GM18858 (cell line): Measurements from ENCODE around the gene FRS2.
A peak's percentile ranks its signal among the peaks of the same experiment; 100 is the strongest.

Experiments used
- ATAC-seq: cut with Tn5 transposase; IDR thresholded peaks from one replicate; pipeline ENCODE4 v1.9.1; 2021; ENCODE audit not compliant: unreplicated experiment

The FRS2 gene

GRCh38 chr12:69497308-69498026 lies 27.3 kb downstream of the FRS2 start:
- ATAC-seq = peak; percentile 93

DNA sequence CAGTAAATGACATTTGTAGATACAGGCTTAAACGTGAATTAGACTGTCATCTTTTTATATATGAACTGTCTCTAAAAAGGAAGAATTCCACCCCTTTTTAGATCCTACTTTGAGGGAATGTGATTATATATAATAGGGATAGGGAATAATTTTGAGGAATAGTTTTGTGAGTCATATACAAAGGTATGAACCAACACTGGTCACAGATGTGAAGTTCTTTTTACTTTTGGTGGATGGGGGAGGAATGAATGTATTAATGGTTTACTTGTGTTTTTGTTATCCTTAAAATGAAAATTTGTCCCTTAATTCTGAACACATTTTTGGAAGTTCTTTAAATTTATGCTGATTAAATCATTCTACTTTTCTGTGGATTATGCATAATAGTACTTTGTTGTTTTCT lies 30.4 kb downstream of the FRS2 start:
- no peak for ATAC-seq

- ATAC-seq = no peak
Observed at GRCh38 chr12:69501154-69501895, 31.1 kb downstream of the FRS2 start.

GRCh38 chr12:69502345-69503081 lies 32.3 kb downstream of the FRS2 start:
- no peak for ATAC-seq

- no peak for ATAC-seq
Observed at GRCh38 chr12:69508091-69508490, 37.9 kb downstream of the FRS2 start.

GRCh38 chr12:69508621-69509020 lies 38.4 kb downstream of the FRS2 start:
- no peak for ATAC-seq

DNA sequence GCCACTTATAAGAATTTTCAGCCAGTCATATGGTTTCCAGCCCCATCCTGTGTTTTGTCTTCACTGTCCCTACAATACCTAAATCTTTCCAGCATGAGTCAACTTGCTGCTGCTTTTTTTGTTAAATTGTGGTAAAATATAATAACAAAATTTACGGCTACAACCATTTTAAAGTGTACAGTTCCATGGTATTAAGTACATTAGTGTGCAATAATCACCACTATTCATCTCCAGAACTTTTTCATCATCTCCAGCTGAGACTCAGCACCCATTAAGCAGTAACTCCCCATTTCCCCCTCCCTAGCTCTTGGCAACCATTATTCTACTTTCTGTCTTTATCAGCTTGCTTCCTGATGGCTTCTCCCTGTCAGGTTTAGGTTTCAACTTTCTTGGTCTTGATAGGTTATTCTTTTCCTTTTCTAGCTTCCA lies 39.1 kb downstream of the FRS2 start:
- no peak for ATAC-seq

GRCh38 chr12:69509904-69510827 lies 40.0 kb downstream of the FRS2 start:
- no peak for ATAC-seq

DNA sequence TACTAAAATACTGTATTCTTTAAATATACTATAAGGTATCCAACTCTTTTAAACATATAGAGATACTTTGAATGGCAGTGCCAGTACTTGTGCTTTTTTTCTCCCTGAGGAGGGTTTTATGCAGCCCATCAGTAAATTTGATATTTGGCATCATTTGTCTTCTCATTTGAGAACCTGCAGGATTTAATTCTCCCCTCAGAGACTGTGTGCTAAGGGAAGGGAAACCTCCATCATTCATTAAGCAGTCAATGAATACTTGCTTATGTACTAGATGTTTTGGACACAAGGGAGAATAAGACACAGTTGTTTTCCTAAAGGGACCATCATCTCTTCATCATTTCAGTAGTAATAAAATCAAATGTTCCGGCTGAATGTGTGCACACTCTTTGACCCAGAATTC lies 40.8 kb downstream of the FRS2 start:
- no peak for ATAC-seq

DNA sequence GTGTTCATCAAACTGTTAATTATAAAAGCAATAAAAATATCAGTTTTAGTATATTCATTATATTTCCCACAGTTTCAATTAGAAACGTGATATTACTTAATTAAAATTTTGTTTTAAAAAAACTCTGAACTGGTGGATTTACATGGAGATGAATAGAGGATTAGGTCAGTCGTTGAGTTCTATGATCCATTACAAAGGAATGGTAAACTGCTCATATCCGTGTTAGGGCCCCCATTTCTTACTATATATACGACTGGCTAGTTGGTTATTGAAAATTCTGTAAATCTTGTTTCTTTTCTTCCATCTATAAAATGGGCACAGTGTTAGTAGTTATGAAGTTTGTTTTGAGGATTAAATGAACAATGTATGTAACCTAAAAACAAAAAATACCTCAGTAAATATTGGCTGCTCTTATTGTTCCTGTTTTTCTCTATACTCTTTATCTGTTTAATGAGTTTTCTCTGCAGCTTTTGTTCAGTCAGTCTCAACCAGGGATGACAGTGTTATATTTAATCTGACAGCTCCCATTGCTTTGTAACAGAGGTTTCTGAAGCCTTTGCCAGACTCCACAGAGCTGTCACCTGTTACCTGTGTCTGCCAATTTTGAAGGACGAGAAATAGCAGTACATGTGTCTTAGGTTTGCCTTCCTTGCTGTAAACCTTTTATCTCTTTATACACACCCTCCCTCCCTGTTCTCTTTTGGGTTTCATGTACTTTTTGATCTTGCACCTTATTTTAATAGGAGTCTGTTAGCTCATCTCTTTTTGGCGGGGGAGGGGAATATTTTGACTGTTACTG lies 41.5 kb downstream of the FRS2 start:
- no peak for ATAC-seq

DNA sequence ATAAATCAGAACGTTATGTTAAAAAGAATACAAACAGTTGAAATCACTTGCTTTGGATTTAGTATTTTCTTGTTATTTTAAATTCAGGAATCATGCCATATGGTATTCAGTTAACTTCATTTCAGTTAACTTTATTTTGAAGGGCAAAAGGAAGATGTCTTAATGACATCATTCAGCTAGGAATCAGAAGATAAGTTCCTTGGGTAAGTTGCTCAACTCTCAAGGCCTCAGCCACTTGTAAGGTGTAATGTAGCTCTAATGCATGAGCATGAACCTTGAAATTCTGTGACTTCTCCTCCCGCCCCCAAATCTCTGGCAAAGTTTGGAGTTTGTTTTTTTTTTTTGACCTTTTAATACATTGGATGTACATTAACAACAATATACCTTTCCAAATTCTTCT lies 42.6 kb downstream of the FRS2 start:
- ATAC-seq = no peak

GRCh38 chr12:69513297-69513696 lies 43.1 kb downstream of the FRS2 start:
- ATAC-seq = no peak

DNA sequence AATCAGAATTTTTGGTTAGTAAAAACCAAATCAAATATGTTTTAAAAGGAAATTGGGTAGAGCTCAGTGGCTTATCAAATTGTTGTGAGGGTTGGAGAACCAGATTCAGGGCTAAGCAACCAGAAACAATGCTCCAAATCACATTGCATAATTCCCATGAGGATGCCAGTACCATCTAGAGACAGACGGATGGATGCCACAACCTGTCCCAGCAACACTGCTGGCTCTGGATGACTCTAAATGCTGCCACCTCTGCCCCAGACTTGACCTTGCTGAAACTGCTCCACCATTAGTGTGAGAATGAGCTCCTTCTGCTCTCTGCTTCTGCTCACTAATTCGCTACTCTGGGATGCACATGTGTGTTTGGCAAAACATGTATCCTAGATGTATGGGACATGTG lies 43.9 kb downstream of the FRS2 start:
- ATAC-seq = no peak

GRCh38 chr12:69514845-69515244 lies 44.7 kb downstream of the FRS2 start:
- no peak for ATAC-seq

GRCh38 chr12:69515394-69515930 lies 45.3 kb downstream of the FRS2 start:
- no peak for ATAC-seq

DNA sequence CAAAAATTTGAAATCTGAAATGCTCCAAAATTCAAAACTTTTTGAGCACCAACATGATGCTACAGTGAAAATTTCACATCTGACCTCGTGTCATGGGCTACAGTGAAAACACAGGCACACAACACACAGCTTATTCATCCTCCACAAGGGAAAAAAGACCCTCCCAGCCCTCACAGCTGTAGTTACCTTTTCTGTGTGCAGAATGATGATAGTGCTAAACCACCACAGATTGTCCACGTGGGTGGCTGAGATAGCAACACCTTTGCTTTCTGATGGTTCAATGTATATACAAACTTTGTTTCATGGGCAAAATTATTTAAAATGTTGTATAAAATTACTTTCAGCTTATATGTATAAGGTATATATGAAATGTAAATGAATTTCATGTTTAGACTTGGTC lies 46.8 kb downstream of the FRS2 start:
- no peak for ATAC-seq

- ATAC-seq = no peak
Observed at GRCh38 chr12:69517406-69517805, 47.2 kb downstream of the FRS2 start.

DNA sequence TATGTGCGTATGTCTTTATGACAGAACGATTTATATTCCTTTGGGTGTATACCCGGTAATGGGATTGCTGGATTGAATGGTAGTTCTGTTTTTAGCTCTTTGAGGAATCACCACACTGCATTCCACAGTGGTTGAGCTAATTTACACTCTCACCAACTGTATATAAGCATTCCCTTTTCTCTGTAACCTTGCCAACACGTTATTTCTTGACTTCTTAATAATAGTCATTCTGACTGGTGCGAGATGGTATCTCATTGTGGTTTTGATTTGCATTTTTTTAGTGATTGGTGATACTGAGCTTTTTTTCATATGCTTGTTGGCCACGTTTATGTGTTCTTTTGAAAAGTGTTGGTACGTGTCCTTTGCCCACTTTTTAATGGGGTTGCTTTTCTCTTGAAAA lies 49.7 kb downstream of the FRS2 start:
- no peak for ATAC-seq

GRCh38 chr12:69523433-69524330 lies 53.5 kb downstream of the FRS2 start:
- ATAC-seq = no peak
